ENCODE results near the gene POPDC2.

POPDC2 gene

GRCh38 chr3:119632216-119632615, 28.2 kb downstream of the POPDC2 start:
- Histone ChIP-seq H3K4me2 (ENCODE audit: low read length) (no peak overlapping the region), H4K20me1 (ENCODE audit: insufficient read depth, low read length) (no peaks in the 10 kb centered on the region), H2AFZ (ENCODE audit: low read length) (no peak overlapping the region), H3K4me3 (ENCODE audit: low read depth, low read length, poor library complexity, severe bottlenecking) (no peak overlapping the region), H3K27ac (ENCODE audit: low read depth, low read length, poor library complexity, severe bottlenecking) (no peak overlapping the region), H3K79me2 (ENCODE audit: insufficient read depth, low read length) (no peaks in the 10 kb centered on the region), H3K9me3 (ENCODE audit: low read length) (no peaks in the 10 kb centered on the region), H3K9me2 (ENCODE audit: low read depth, low read length) (no peaks in the 10 kb centered on the region), H3F3A (ENCODE audit: insufficient read depth, low read length) (no peaks in the 10 kb centered on the region), H3K9ac (ENCODE audit: low read length) (no peak overlapping the region), H3K4me1 (ENCODE audit: insufficient read depth, low read length, severe bottlenecking) (no peaks in the 10 kb centered on the region), H3K36me3 (ENCODE audit: insufficient read depth, low read length) (no peaks in the 10 kb centered on the region), H3K27me3 (ENCODE audit: insufficient read depth, low read length) (no peaks in the 10 kb centered on the region)
- TF ChIP-seq EZH2 (IDR thresholded peaks at IDR 0.05; ENCODE audit: borderline replicate concordance, low read length), result no peak
- no peak for TF ChIP-seq CTCF (IDR thresholded peaks at IDR 0.05; ENCODE audit: low read length)

- Histone ChIP-seq H3K79me2 (ENCODE audit: insufficient read depth, low read length) (no peaks in the 10 kb centered on the region), H3K9me2 (ENCODE audit: low read depth, low read length) (no peaks in the 10 kb centered on the region), H3F3A (ENCODE audit: insufficient read depth, low read length) (no peaks in the 10 kb centered on the region), H3K4me1 (ENCODE audit: insufficient read depth, low read length, severe bottlenecking) (no peaks in the 10 kb centered on the region), H3K27me3 (ENCODE audit: insufficient read depth, low read length) (0 out of 2 replicates have a peak, but pooled peaks cover 2% of the 10 kb centered on the region), H3K9me3 (ENCODE audit: low read length) (no peaks in the 10 kb centered on the region), H3K4me2 (ENCODE audit: low read length) (no peak overlapping the region), H2AFZ (ENCODE audit: low read length) (no peak overlapping the region), H4K20me1 (ENCODE audit: insufficient read depth, low read length) (no peaks in the 10 kb centered on the region), H3K9ac (ENCODE audit: low read length) (no peak overlapping the region), H3K4me3 (ENCODE audit: low read depth, low read length, poor library complexity, severe bottlenecking) (no peak overlapping the region), H3K36me3 (ENCODE audit: insufficient read depth, low read length) (no peaks in the 10 kb centered on the region), H3K27ac (ENCODE audit: low read depth, low read length, poor library complexity, severe bottlenecking) (no peak overlapping the region)
- TF ChIP-seq EZH2 (IDR thresholded peaks at IDR 0.05; ENCODE audit: borderline replicate concordance, low read length) (no peak), CTCF (IDR thresholded peaks at IDR 0.05; ENCODE audit: low read length) (no peak)
These were observed 28.9 kb downstream of the POPDC2 start for GRCh38 chr3:119631516-119631915.

GRCh38 chr3:119630880-119631329, 29.5 kb downstream of the POPDC2 start:
- Histone ChIP-seq H3K4me2 (ENCODE audit: low read length) (no peak overlapping the region), H4K20me1 (ENCODE audit: insufficient read depth, low read length) (no peaks in the 10 kb centered on the region), H3K79me2 (ENCODE audit: insufficient read depth, low read length) (no peaks in the 10 kb centered on the region), H3K36me3 (ENCODE audit: insufficient read depth, low read length) (no peaks in the 10 kb centered on the region), H3K27ac (ENCODE audit: low read depth, low read length, poor library complexity, severe bottlenecking) (no peak overlapping the region), H3K9me3 (ENCODE audit: low read length) (no peaks in the 10 kb centered on the region), H3K9ac (ENCODE audit: low read length) (no peak overlapping the region), H3K9me2 (ENCODE audit: low read depth, low read length) (no peaks in the 10 kb centered on the region), H2AFZ (ENCODE audit: low read length) (no peak overlapping the region), H3K4me3 (ENCODE audit: low read depth, low read length, poor library complexity, severe bottlenecking) (no peak overlapping the region), H3K27me3 (ENCODE audit: insufficient read depth, low read length) (0 out of 2 replicates have a peak, but pooled peaks cover 7% of the 10 kb centered on the region), H3K4me1 (ENCODE audit: insufficient read depth, low read length, severe bottlenecking) (no peaks in the 10 kb centered on the region), H3F3A (ENCODE audit: insufficient read depth, low read length) (no peaks in the 10 kb centered on the region)
- TF ChIP-seq EZH2 (IDR thresholded peaks at IDR 0.05; ENCODE audit: borderline replicate concordance, low read length) (no peak), CTCF (IDR thresholded peaks at IDR 0.05; ENCODE audit: low read length) (no peak)

Data from OCI-LY1 (cell line).